ENCODE results near the gene ACYP2. TPM values are rescaled to one million over a fixed set of nuclear protein-coding genes. Genes with fewer than 3 reads are reported as not detected.

ACYP2 gene
- total RNA-seq, 6 experiments from 2014 or later = 8.6 to 15.8 (median 9.8) TPM

Other genes with a start within 250 kb of the ACYP2 start
- 10 to 100 TPM; 64.6 to 88.0 (median 75.3) TPM for gene PSME4, start 144.6 kb upstream of the ACYP2 start, total RNA-seq (2021; fragmentation: NEBNext Ultra II Directional; extraction: Animal tissue kit (Norgen Biotek cat#: 25700))
- not detected for gene TSPYL6, start 140.6 kb downstream of the ACYP2 start, total RNA-seq (2021; fragmentation: NEBNext Ultra II Directional; extraction: Animal tissue kit (Norgen Biotek cat#: 25700))

Data from HFFc6 (cell line).